Body of pancreas (tissue), 4 donors: ENCODE results near the gene CLIC6. TPM values are rescaled to one million over a fixed set of nuclear protein-coding genes. Genes with fewer than 3 reads are reported as not detected.
A peak's percentile ranks its signal among the peaks of the same experiment; 100 is the strongest.
"Not testable (repeated sequence)": the region's sequence is repeated elsewhere in the genome, so short reads cannot be mapped to it uniquely, and the experiment has no call there.

Source experiments
- ATAC-seq: fragments of 150-250 bp; one replicate; pipeline ENCODE4 v1.9.1; 2016
- DNase-seq, 4 donors: peaks; one replicate each; pipeline ENCODE4 v3.0.0-alpha.2; 2019
- H3K27ac ChIP-seq, 4 donors: fragments of 200-600 bp; sonication (generic); 1 replicate in 3 of 4; 2 replicates in 1 of 4; pipeline versions ENCODE4 v1.5.1 to v1.6.1; 2016 to 2019; ENCODE audit warnings: mild to moderate bottlenecking in 1 of 4, mixed read lengths in 1 of 4, moderate library complexity in 1 of 4
- H3K27me3 ChIP-seq, 2 donors: fragments of 200-600 bp; sonication (generic); one replicate each; pipeline ENCODE4 v1.6.0; 2016; ENCODE audit warnings: mild to moderate bottlenecking in 1 of 2
- H3K36me3 ChIP-seq, 2 donors: fragments of 200-600 bp; sonication (generic); replicated peaks in 1 of 2; 2 replicates each; pipeline ENCODE4 v1.5.1; 2016; ENCODE audit warnings: low read depth in 2 of 2; ENCODE audit not compliant: insufficient read depth in 1 of 2
- H3K4me1 ChIP-seq: fragments of 200-600 bp; sonication (generic); one replicate; pipeline ENCODE4 v1.6.0; 2016
- H3K4me3 ChIP-seq, 2 donors: fragments of 200-600 bp; sonication (generic); 1 replicate in 1 of 2; 2 replicates in 1 of 2; pipeline ENCODE4 v1.5.1; 2016 to 2019
- H3K9me3 ChIP-seq, 3 donors: fragments of 200-600 bp; sonication (generic); 1 replicate in 2 of 3; 2 replicates in 1 of 3; pipeline ENCODE4 v1.5.1; 2016
- POLR2A ChIP-seq, 3 donors: fragments of 450-650 bp; IDR thresholded peaks; one replicate each; pipeline ENCODE4 v1.6.1; 2016; ENCODE audit warnings: antibody characterized with exemption in 3 of 3, mild to moderate bottlenecking in 2 of 3
- WGBS, 2 donors: methylation state at CpG; one replicate each; pipeline ENCODE4 v1.1.5; 2017; 5-methylcytosine and 5-hydroxymethylcytosine counted together
- intact Hi-C: fragments of 100-400 bp; cut with DNase I; formaldehyde crosslinking; loops from one replicate; pipeline ENCODE4 v1.15.1; 2023
- total RNA-seq, 2 donors: library from RNA; depleted of rRNA; stranded (reverse); fragments of >200 nt; gene quantifications; one replicate each; pipeline ENCODE4 v1.1.0, GENCODE V29; 2016
- TF ChIP-seq, protein P1 (sequence below), 7 experiments: fragments of 450-650 bp in 4 of 7; fragments of 200-600 bp in 3 of 7; sonication (generic) in 3 of 7; IDR thresholded peaks; one replicate each; pipeline ENCODE4 v1.5.1; 2016 to 2019; ENCODE audit warnings: antibody characterized with exemption in 7 of 7

CLIC6 gene
- total RNA-seq, 2 donors from 2014 or later, result 0.99 to 1.8 TPM

DNA sequence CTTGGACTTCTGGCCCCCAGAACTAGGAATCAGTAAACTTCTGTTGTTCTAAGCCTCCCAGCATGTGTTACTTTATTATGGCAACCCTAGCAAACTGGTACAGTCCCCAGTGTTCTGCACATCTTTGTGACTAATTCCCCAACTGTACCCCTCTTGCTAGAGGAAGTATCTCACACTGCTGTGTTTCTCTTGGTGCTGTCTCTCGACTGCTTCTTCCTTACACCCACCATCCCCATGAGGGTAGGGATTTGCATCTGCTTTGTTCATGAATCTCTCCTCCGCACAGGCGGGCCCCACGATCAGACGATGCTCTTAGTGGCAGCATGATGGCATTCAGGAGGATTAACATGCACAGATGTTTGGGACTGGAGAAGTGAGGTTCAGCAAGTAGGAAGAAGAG lies 46.7 kb downstream of the CLIC6 start:
- no peak for TF ChIP-seq POLR2A (IDR thresholded peaks at IDR 0.05)
- Histone ChIP-seq H3K4me3 (no peak overlapping the region), H3K9me3 (no peaks in the 10 kb centered on the region), H3K4me1 (no peaks in the 10 kb centered on the region), H3K27ac (no peak overlapping the region), H3K36me3 (no peaks in the 10 kb centered on the region), H3K27me3 (no peaks in the 10 kb centered on the region)
- 66 to 89% methylated on average over 5 of the region's 5 CpGs for WGBS, 2 donors
- DNase-seq (no peak), ATAC-seq (no peak)
- intact Hi-C loops, result no loop called here

DNA sequence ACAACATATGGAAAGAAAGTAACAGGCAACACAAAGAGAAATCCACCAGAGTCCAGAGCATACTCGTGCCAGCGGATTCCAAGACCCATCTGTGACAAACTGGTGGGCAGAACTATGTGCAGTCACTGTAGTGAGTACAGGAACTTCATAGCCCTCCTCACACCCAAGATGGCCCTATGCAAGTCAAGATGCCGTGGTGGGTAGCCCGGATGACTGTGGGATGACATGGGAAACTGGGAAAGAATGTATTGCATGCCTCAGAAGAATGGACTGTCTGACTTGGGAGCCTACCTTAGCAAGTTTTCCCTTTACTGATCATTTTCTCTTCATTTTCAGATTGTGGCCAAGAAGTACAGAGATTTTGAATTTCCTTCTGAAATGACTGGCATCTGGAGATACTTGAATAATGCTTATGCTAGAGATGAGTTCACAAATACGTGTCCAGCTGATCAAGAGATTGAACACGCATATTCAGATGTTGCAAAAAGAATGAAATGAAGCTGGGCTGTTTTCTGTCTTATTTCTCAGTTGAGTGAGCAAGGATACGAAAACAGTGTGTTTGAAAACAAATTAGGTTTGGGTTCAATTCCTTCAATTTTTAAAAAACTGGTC lies 47.3 kb downstream of the CLIC6 start:
- ATAC-seq (no peak), DNase-seq (no peak)
- no peak overlapping the region for H3K27ac ChIP-seq
- H3K27me3 ChIP-seq, result no peaks in the 10 kb centered on the region
- 79 to 80% methylated on average over 7 of the region's 7 CpGs for WGBS, 2 donors
- intact Hi-C loops, result no loop called here
- TF ChIP-seq POLR2A (IDR thresholded peaks at IDR 0.05), result no peak
- TF ChIP-seq, protein P1, sequence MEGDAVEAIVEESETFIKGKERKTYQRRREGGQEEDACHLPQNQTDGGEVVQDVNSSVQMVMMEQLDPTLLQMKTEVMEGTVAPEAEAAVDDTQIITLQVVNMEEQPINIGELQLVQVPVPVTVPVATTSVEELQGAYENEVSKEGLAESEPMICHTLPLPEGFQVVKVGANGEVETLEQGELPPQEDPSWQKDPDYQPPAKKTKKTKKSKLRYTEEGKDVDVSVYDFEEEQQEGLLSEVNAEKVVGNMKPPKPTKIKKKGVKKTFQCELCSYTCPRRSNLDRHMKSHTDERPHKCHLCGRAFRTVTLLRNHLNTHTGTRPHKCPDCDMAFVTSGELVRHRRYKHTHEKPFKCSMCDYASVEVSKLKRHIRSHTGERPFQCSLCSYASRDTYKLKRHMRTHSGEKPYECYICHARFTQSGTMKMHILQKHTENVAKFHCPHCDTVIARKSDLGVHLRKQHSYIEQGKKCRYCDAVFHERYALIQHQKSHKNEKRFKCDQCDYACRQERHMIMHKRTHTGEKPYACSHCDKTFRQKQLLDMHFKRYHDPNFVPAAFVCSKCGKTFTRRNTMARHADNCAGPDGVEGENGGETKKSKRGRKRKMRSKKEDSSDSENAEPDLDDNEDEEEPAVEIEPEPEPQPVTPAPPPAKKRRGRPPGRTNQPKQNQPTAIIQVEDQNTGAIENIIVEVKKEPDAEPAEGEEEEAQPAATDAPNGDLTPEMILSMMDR (IDR thresholded peaks at IDR 0.05), result no peak
- H3K4me3 ChIP-seq, result no peak overlapping the region
- no peaks in the 10 kb centered on the region for H3K4me1 ChIP-seq
- H3K9me3 ChIP-seq, result no peaks in the 10 kb centered on the region
- H3K36me3 ChIP-seq, result no peaks in the 10 kb centered on the region

DNA sequence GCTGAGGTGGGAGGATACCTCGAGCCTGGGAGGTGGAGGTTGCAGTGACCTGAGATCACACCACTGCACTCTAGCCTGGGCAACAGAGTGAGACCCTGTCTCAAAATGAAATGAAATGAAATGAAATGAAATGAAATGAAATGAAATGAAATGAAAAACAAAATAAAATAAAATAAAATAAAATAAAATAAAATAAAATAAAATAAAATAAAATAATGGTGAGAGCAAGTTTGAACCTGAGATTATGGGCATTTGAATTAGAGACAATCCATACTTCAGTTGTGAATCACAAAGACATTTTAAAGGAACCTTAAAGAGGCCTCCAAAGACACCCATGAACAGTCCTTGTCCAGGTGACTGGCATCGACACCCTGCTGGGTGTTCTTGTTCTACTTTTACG lies 49.7 kb downstream of the CLIC6 start:
- H3K9me3 ChIP-seq, DNase-seq, H3K4me1 ChIP-seq, H3K27ac ChIP-seq, H3K4me3 ChIP-seq, intact Hi-C loops, H3K27me3 ChIP-seq, H3K36me3 ChIP-seq, ATAC-seq: not testable (repeated sequence)
- 86 to 89% methylated on average over 3 of the region's 3 CpGs for WGBS, 2 donors

DNA sequence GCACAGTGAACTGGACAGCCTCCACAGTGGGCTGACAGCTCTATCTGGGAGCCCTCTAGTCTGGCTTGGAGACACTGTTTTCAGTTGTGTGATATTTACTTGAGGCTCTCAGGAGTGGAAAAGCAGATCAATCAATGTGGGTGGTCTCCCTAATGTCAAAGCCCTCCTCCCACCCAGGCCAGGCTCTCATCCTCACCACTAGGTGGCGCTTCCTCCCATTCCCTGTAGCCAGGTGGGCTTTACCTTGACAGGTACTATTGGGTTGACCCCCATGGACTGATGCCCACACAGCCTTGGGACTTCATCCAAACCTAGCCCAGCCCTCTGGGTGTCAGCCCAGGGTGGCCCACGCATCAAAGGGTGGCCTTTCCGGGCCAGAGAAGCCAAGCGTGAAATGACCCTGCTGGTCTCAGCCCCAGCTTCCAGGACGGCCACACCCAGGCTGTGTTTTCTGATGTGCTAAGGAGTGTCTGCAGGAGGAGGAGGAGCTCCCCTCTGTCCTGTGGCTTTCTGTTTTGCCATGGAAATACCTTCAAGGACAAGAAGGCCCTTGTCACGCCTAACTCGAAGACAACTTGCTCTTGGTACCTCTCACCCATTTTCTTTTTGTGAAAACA lies 54.0 kb downstream of the CLIC6 start:
- no peaks in the 10 kb centered on the region for H3K27me3 ChIP-seq
- no peak for ATAC-seq
- intact Hi-C loops, result no loop called here
- no peak overlapping the region for H3K27ac ChIP-seq
- WGBS, 2 donors, result 80 to 82% methylated on average over 3 to 7 of the region's 7 CpGs
- no peak for DNase-seq
- H3K36me3 ChIP-seq, result no peaks in the 10 kb centered on the region
- H3K4me3 ChIP-seq, result no peak overlapping the region
- TF ChIP-seq POLR2A (IDR thresholded peaks at IDR 0.05), result no peak
- TF ChIP-seq, protein P1 (IDR thresholded peaks at IDR 0.05), result peak in 6 of 7 experiments; percentile 17 to 37 (median 34)
- H3K4me1 ChIP-seq, result peaks cover 24% of the 10 kb centered on the region
- H3K9me3 ChIP-seq, result no peaks in the 10 kb centered on the region

DNA sequence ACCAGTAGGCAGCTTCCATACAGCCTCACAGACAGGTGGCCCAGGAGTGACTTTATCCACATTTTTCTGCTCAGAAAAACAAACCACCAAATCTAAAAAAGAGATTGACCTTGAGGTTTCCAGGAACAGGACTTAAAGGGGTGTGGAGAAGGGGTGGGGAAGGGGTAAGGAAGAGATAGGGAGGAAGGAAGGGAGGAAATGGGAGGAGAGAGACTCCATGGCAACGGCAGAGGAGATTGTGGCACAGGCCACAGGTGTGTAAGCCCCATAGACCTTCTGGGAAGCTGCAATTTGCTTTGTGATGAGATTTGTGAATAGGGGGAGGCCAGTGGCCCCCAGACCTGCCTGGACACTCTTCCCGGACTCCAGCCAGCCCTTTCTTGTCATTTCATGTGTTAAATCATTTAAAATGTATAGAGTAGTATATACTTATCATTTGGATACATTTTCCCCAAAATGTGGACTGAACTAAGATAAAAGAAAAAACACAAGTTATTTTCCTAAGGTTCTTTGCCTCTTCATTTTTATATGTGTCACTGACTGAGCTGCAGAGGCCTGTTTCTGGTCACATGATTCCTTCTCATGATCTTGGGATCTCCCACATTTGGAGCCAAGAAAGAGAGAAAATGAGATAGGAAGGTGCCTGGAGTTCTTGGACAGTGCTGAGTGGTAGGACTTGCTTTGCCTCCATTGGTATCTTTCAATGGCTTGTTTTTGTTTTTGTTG lies 55.5 kb downstream of the CLIC6 start:
- H3K27me3 ChIP-seq, result no peaks in the 10 kb centered on the region
- ATAC-seq (peak; percentile 41), DNase-seq (peak in 1 of 4 donors; percentile 46)
- 24 to 36% methylated on average over 2 of the region's 2 CpGs for WGBS, 2 donors
- no peak overlapping the region for H3K27ac ChIP-seq
- peaks cover 32% of the 10 kb centered on the region for H3K4me1 ChIP-seq
- H3K4me3 ChIP-seq, result no peak overlapping the region
- no peaks in the 10 kb centered on the region for H3K9me3 ChIP-seq
- TF ChIP-seq, protein P1 (IDR thresholded peaks at IDR 0.05), result no peak
- TF ChIP-seq POLR2A (IDR thresholded peaks at IDR 0.05), result no peak
- H3K36me3 ChIP-seq, result no peaks in the 10 kb centered on the region
- intact Hi-C loops, result no loop called here
